Measurements from ENCODE around the gene CFAP20DC.
"Not testable (repeated sequence)": the region's sequence is repeated elsewhere in the genome, so short reads cannot be mapped to it uniquely, and the experiment has no call there.

Gene CFAP20DC

GRCh38 chr3:58706395-58707167 is 343.2 kb downstream of the CFAP20DC start:
- no peak overlapping the region for H3K27ac ChIP-seq (ENCODE audit: low read depth, low read length)
- TF ChIP-seq CTCF (IDR thresholded peaks at IDR 0.05; ENCODE audit: low read depth, low read length, poor library complexity, severe bottlenecking): no peak
- no peak for TF ChIP-seq EZH2phosphoT487 (IDR thresholded peaks at IDR 0.05; ENCODE audit: borderline replicate concordance, low read length)
- H3K36me3 ChIP-seq (ENCODE audit: control insufficient read depth, low read length): no peaks in the 10 kb centered on the region
- no peaks in the 10 kb centered on the region for H3F3A ChIP-seq (ENCODE audit: control insufficient read depth, insufficient read depth)
- no peaks in the 10 kb centered on the region for H3K9me2 ChIP-seq (replicated peaks; ENCODE audit: control insufficient read depth, low read length)
- H3K4me3 ChIP-seq (ENCODE audit: low read length): no peak overlapping the region
- no peaks in the 10 kb centered on the region for H4K20me1 ChIP-seq (ENCODE audit: control insufficient read depth, insufficient read depth, low read depth, low read length)
- peaks cover 3% of the 10 kb centered on the region for H3K27me3 ChIP-seq (ENCODE audit: control insufficient read depth, low read length)
- H3K9me3 ChIP-seq (ENCODE audit: control insufficient read depth, insufficient read depth, low read length): no peaks in the 10 kb centered on the region
- H3K79me2 ChIP-seq (ENCODE audit: control insufficient read depth, low read length): no peaks in the 10 kb centered on the region
- no peaks in the 10 kb centered on the region for H3K4me1 ChIP-seq (ENCODE audit: control insufficient read depth, low read length)
- no peak overlapping the region for H3K4me2 ChIP-seq (ENCODE audit: low read length)

GRCh38 chr3:58704745-58705144 is 345.1 kb downstream of the CFAP20DC start:
- H3F3A ChIP-seq (ENCODE audit: control insufficient read depth, insufficient read depth): no peaks in the 10 kb centered on the region
- no peaks in the 10 kb centered on the region for H3K9me3 ChIP-seq (ENCODE audit: control insufficient read depth, insufficient read depth, low read length)
- no peaks in the 10 kb centered on the region for H3K4me1 ChIP-seq (ENCODE audit: control insufficient read depth, low read length)
- H3K36me3 ChIP-seq (ENCODE audit: control insufficient read depth, low read length): no peaks in the 10 kb centered on the region
- H3K27me3 ChIP-seq (ENCODE audit: control insufficient read depth, low read length): peaks cover 3% of the 10 kb centered on the region
- no peaks in the 10 kb centered on the region for H4K20me1 ChIP-seq (ENCODE audit: control insufficient read depth, insufficient read depth, low read depth, low read length)
- H3K27ac ChIP-seq (ENCODE audit: low read depth, low read length): no peak overlapping the region
- H3K79me2 ChIP-seq (ENCODE audit: control insufficient read depth, low read length): no peaks in the 10 kb centered on the region
- H3K9me2 ChIP-seq (replicated peaks; ENCODE audit: control insufficient read depth, low read length): no peaks in the 10 kb centered on the region
- TF ChIP-seq EZH2phosphoT487 (IDR thresholded peaks at IDR 0.05; ENCODE audit: borderline replicate concordance, low read length) (no peak), CTCF (IDR thresholded peaks at IDR 0.05; ENCODE audit: low read depth, low read length, poor library complexity, severe bottlenecking) (no peak)
- H3K4me3 ChIP-seq (ENCODE audit: low read length): no peak overlapping the region
- no peak overlapping the region for H3K4me2 ChIP-seq (ENCODE audit: low read length)

- not testable (repeated sequence) for H3K27ac ChIP-seq (ENCODE audit: low read depth, low read length); H3F3A ChIP-seq (ENCODE audit: control insufficient read depth, insufficient read depth); H3K4me3 ChIP-seq (ENCODE audit: low read length); H3K36me3 ChIP-seq (ENCODE audit: control insufficient read depth, low read length); H3K79me2 ChIP-seq (ENCODE audit: control insufficient read depth, low read length); H3K9me3 ChIP-seq (ENCODE audit: control insufficient read depth, insufficient read depth, low read length); H3K27me3 ChIP-seq (ENCODE audit: control insufficient read depth, low read length); H3K4me2 ChIP-seq (ENCODE audit: low read length); H3K9me2 ChIP-seq (replicated peaks; ENCODE audit: control insufficient read depth, low read length); H4K20me1 ChIP-seq (ENCODE audit: control insufficient read depth, insufficient read depth, low read depth, low read length); H3K4me1 ChIP-seq (ENCODE audit: control insufficient read depth, low read length)
Observed at GRCh38 chr3:58704304-58704703, 345.5 kb downstream of the CFAP20DC start.

GRCh38 chr3:58698246-58698645 is 351.6 kb downstream of the CFAP20DC start:
- Histone ChIP-seq H4K20me1 (ENCODE audit: control insufficient read depth, insufficient read depth, low read depth, low read length) (no peaks in the 10 kb centered on the region), H3K9me3 (ENCODE audit: control insufficient read depth, insufficient read depth, low read length) (peaks cover 7% of the 10 kb centered on the region), H3K4me3 (ENCODE audit: low read length) (no peak overlapping the region), H3K4me1 (ENCODE audit: control insufficient read depth, low read length) (no peaks in the 10 kb centered on the region), H3K4me2 (ENCODE audit: low read length) (no peak overlapping the region), H3K27ac (ENCODE audit: low read depth, low read length) (no peak overlapping the region), H3F3A (ENCODE audit: control insufficient read depth, insufficient read depth) (no peaks in the 10 kb centered on the region), H3K36me3 (ENCODE audit: control insufficient read depth, low read length) (no peaks in the 10 kb centered on the region), H3K79me2 (ENCODE audit: control insufficient read depth, low read length) (no peaks in the 10 kb centered on the region), H3K27me3 (ENCODE audit: control insufficient read depth, low read length) (peaks cover 3% of the 10 kb centered on the region), H3K9me2 (replicated peaks; ENCODE audit: control insufficient read depth, low read length) (no peaks in the 10 kb centered on the region)
- TF ChIP-seq EZH2phosphoT487 (IDR thresholded peaks at IDR 0.05; ENCODE audit: borderline replicate concordance, low read length): no peak
- no peak for TF ChIP-seq CTCF (IDR thresholded peaks at IDR 0.05; ENCODE audit: low read depth, low read length, poor library complexity, severe bottlenecking)
